ENCODE results near the gene SAP30.

- TF ChIP-seq CTCF (IDR thresholded peaks at IDR 0.05) = no peak
- no peak for TF ChIP-seq ZFX (IDR thresholded peaks at IDR 0.05; ENCODE audit: borderline replicate concordance)
Observed at GRCh38 chr4:173347467-173347866, 23.3 kb upstream of the SAP30 start.

Measured in 22Rv1 (cell line).